ENCODE results near the gene ST8SIA2. TPM values are rescaled to one million over a fixed set of nuclear protein-coding genes. Genes with fewer than 3 reads are reported as not detected.

The ST8SIA2 gene
- polyA plus RNA-seq, 1 donor from 2014 or later: 24.0 TPM

DNA sequence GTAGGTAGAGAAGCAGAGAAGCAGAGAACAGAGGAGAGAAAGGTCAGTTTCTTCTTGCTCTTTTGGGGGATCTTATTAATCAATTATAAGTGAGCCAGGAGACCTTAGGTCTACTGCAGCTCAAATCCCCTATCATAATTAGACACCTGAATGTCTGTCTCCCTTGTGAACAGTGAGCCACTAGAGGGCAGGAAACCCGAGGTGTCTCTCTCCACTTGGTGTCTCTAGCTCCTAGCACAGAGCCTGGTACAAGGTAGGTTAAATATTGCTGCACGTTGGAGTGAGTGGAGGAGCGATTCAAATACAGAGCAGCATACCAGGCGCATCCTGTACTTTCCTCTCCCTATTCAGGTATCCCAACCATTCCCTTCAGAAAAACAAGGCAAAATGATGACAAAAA is 2.0 kb upstream of the ST8SIA2 start:
- Histone ChIP-seq H3K9ac (ENCODE audit: low read length) (no peak overlapping the region), H3K79me2 (replicated peaks; ENCODE audit: insufficient read depth, low read length) (peaks cover 47% of the 10 kb centered on the region), H3K27me3 (ENCODE audit: insufficient read depth, low read depth, low read length) (no peaks in the 10 kb centered on the region)

DNA sequence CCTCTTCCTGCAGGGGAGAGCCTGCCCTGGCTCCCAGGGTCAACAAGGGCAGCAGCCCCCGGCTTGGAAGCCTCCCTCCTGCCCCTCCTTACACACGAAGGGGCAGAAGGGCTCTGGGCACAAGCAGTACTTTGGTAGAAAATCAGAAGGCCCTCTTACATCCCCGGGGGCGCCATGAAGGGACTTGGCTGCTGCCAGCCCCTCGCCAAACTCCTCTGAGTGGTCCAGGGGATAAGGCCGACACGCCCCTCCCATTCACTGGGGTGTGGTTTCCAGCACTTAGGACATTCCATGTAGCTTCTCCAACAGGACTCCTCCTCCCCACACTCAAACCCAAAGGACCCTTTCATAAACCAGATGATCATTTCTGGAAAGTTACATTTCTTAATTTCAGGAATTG is 1.2 kb upstream of the ST8SIA2 start:
- peak overlapping the region; percentile 81 for H3K4me2 ChIP-seq (ENCODE audit: low read length)
- H3K27me3 ChIP-seq (ENCODE audit: insufficient read depth, low read depth, low read length): no peaks in the 10 kb centered on the region

More for the DNA sequence above, 2.0 kb upstream of the ST8SIA2 start:
- Histone ChIP-seq H3K4me2 (ENCODE audit: low read length) (no peak overlapping the region), H3K9me3 (ENCODE audit: low read length) (no peaks in the 10 kb centered on the region), H3K4me3 (ENCODE audit: low read length) (peak overlapping the region; percentile 98), H3K9me2 (ENCODE audit: insufficient read depth, low read length) (no peaks in the 10 kb centered on the region), H3K36me3 (ENCODE audit: insufficient read depth, low read length) (no peaks in the 10 kb centered on the region), H2AFZ (ENCODE audit: low read depth, low read length) (no peak overlapping the region), H4K20me1 (ENCODE audit: insufficient read depth) (no peaks in the 10 kb centered on the region), H3K27ac (ENCODE audit: low read length) (no peak overlapping the region), H3F3A (ENCODE audit: insufficient read depth, low read length, poor library complexity, severe bottlenecking) (no peaks in the 10 kb centered on the region)
- TF ChIP-seq EP300 (conservative IDR thresholded peaks at IDR 0.05; ENCODE audit: poor library complexity, severe bottlenecking): no peak
- no peak for TF ChIP-seq TAF1 (IDR thresholded peaks at IDR 0.05; ENCODE audit: low read depth)
- TF ChIP-seq, protein P1, sequence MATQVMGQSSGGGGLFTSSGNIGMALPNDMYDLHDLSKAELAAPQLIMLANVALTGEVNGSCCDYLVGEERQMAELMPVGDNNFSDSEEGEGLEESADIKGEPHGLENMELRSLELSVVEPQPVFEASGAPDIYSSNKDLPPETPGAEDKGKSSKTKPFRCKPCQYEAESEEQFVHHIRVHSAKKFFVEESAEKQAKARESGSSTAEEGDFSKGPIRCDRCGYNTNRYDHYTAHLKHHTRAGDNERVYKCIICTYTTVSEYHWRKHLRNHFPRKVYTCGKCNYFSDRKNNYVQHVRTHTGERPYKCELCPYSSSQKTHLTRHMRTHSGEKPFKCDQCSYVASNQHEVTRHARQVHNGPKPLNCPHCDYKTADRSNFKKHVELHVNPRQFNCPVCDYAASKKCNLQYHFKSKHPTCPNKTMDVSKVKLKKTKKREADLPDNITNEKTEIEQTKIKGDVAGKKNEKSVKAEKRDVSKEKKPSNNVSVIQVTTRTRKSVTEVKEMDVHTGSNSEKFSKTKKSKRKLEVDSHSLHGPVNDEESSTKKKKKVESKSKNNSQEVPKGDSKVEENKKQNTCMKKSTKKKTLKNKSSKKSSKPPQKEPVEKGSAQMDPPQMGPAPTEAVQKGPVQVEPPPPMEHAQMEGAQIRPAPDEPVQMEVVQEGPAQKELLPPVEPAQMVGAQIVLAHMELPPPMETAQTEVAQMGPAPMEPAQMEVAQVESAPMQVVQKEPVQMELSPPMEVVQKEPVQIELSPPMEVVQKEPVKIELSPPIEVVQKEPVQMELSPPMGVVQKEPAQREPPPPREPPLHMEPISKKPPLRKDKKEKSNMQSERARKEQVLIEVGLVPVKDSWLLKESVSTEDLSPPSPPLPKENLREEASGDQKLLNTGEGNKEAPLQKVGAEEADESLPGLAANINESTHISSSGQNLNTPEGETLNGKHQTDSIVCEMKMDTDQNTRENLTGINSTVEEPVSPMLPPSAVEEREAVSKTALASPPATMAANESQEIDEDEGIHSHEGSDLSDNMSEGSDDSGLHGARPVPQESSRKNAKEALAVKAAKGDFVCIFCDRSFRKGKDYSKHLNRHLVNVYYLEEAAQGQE (IDR thresholded peaks at IDR 0.05; ENCODE audit: borderline replicate concordance): no peak
- TF ChIP-seq, protein P2, sequence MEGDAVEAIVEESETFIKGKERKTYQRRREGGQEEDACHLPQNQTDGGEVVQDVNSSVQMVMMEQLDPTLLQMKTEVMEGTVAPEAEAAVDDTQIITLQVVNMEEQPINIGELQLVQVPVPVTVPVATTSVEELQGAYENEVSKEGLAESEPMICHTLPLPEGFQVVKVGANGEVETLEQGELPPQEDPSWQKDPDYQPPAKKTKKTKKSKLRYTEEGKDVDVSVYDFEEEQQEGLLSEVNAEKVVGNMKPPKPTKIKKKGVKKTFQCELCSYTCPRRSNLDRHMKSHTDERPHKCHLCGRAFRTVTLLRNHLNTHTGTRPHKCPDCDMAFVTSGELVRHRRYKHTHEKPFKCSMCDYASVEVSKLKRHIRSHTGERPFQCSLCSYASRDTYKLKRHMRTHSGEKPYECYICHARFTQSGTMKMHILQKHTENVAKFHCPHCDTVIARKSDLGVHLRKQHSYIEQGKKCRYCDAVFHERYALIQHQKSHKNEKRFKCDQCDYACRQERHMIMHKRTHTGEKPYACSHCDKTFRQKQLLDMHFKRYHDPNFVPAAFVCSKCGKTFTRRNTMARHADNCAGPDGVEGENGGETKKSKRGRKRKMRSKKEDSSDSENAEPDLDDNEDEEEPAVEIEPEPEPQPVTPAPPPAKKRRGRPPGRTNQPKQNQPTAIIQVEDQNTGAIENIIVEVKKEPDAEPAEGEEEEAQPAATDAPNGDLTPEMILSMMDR (IDR thresholded peaks at IDR 0.05; ENCODE audit: poor library complexity, severe bottlenecking): peak; percentile 41

More for the DNA sequence above, 1.2 kb upstream of the ST8SIA2 start:
- Histone ChIP-seq H4K20me1 (ENCODE audit: insufficient read depth) (no peaks in the 10 kb centered on the region), H3K4me3 (ENCODE audit: low read length) (peak overlapping the region; percentile 98), H3K9me3 (ENCODE audit: low read length) (no peaks in the 10 kb centered on the region), H3K27ac (ENCODE audit: low read length) (peak overlapping the region; percentile 98), H3K9ac (ENCODE audit: low read length) (peak overlapping the region; percentile 99), H3K36me3 (ENCODE audit: insufficient read depth, low read length) (no peaks in the 10 kb centered on the region), H3F3A (ENCODE audit: insufficient read depth, low read length, poor library complexity, severe bottlenecking) (no peaks in the 10 kb centered on the region), H2AFZ (ENCODE audit: low read depth, low read length) (peak overlapping the region; percentile 89), H3K79me2 (replicated peaks; ENCODE audit: insufficient read depth, low read length) (peaks cover 55% of the 10 kb centered on the region), H3K9me2 (ENCODE audit: insufficient read depth, low read length) (no peaks in the 10 kb centered on the region)
- no peak for TF ChIP-seq POLR2AphosphoS5 (IDR thresholded peaks at IDR 0.05)
- no peak for TF ChIP-seq MXI1 (conservative IDR thresholded peaks at IDR 0.05; ENCODE audit: poor library complexity, severe bottlenecking)
- TF ChIP-seq, protein P1 (IDR thresholded peaks at IDR 0.05; ENCODE audit: borderline replicate concordance): no peak
- no peak for TF ChIP-seq SMC3 (conservative IDR thresholded peaks at IDR 0.05; ENCODE audit: poor library complexity)
- TF ChIP-seq EP300 (conservative IDR thresholded peaks at IDR 0.05; ENCODE audit: poor library complexity, severe bottlenecking): no peak
- TF ChIP-seq RAD21 (conservative IDR thresholded peaks at IDR 0.05): no peak

All from neural cell (in vitro differentiated cells).